ENCODE measurements around the gene ENTR1. TPM values are rescaled to one million over a fixed set of nuclear protein-coding genes. Genes with fewer than 3 reads are reported as not detected.

ENTR1 gene
- total RNA-seq, 4 donors from 2014 or later = 29.9 to 193 (median 50.2) TPM

DNA sequence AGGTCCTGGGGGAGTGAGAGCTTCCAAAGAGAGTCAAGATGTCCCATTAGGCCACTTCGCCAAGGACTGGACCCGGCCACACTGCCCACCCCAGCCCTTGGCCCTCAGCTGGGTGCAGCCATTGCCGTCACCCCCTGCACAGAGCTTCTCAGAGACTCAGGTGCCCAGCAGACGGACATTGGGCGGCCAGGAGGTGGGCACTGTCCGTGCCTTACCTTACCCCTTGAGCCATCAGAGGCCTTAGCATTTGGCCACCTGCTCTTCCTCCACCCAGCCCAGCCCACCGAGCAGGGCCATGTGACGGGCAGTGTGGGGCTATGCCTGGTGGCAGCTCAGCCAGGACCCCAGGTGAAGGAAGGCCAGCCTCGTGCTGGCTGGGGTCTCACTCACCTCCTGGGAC is 43.6 kb downstream of the ENTR1 start:
- Histone ChIP-seq H3K4me3 (no peak overlapping the region), H3K4me1 (peaks cover 3 to 17% (median 10%) of the 10 kb centered on the region in 4 donors), H3K36me3 (no peaks in the 10 kb centered on the region), H3K9me3 (peaks cover 0 to 10% (median 0%) of the 10 kb centered on the region in 4 donors), H3K27me3 (no peaks in the 10 kb centered on the region), H3K27ac (no peak overlapping the region)
- no peak for DNase-seq
- TF ChIP-seq, protein P1, sequence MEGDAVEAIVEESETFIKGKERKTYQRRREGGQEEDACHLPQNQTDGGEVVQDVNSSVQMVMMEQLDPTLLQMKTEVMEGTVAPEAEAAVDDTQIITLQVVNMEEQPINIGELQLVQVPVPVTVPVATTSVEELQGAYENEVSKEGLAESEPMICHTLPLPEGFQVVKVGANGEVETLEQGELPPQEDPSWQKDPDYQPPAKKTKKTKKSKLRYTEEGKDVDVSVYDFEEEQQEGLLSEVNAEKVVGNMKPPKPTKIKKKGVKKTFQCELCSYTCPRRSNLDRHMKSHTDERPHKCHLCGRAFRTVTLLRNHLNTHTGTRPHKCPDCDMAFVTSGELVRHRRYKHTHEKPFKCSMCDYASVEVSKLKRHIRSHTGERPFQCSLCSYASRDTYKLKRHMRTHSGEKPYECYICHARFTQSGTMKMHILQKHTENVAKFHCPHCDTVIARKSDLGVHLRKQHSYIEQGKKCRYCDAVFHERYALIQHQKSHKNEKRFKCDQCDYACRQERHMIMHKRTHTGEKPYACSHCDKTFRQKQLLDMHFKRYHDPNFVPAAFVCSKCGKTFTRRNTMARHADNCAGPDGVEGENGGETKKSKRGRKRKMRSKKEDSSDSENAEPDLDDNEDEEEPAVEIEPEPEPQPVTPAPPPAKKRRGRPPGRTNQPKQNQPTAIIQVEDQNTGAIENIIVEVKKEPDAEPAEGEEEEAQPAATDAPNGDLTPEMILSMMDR (IDR thresholded peaks at IDR 0.05) = no peak
- TF ChIP-seq POLR2A (IDR thresholded peaks at IDR 0.05) = no peak

DNA sequence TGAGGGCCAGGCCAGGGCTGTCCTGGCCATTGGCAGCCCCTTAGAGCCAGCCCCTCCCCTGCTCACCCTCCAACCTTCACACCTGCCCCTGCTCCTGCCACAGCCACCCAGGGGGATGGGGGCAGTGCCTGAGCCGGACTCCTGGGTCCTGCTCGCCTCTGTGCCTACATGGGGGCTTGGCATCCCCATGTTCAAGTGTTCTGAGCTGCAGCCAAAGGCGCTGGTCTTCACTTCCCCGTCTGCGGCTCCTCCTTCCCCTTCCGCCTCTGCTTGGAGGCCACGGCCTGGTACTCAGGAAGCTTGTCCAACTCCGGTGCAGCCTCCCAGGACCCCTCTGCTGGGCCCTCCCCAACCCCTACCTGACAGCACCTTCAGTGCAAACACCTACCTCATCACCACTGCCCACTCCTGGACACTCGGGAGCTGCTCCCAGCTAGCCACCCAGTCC is 44.6 kb downstream of the ENTR1 start:
- TF ChIP-seq, protein P1 (IDR thresholded peaks at IDR 0.05) = no peak
- TF ChIP-seq POLR2A (IDR thresholded peaks at IDR 0.05) = no peak
- no peaks in the 10 kb centered on the region for H3K36me3 ChIP-seq
- no peaks in the 10 kb centered on the region for H3K27me3 ChIP-seq
- no peak for DNase-seq
- peaks cover 3 to 25% (median 10%) of the 10 kb centered on the region in 4 donors for H3K4me1 ChIP-seq
- no peak overlapping the region for H3K4me3 ChIP-seq
- no peak overlapping the region for H3K27ac ChIP-seq
- peaks cover 0 to 10% (median 0%) of the 10 kb centered on the region in 4 donors for H3K9me3 ChIP-seq

DNA sequence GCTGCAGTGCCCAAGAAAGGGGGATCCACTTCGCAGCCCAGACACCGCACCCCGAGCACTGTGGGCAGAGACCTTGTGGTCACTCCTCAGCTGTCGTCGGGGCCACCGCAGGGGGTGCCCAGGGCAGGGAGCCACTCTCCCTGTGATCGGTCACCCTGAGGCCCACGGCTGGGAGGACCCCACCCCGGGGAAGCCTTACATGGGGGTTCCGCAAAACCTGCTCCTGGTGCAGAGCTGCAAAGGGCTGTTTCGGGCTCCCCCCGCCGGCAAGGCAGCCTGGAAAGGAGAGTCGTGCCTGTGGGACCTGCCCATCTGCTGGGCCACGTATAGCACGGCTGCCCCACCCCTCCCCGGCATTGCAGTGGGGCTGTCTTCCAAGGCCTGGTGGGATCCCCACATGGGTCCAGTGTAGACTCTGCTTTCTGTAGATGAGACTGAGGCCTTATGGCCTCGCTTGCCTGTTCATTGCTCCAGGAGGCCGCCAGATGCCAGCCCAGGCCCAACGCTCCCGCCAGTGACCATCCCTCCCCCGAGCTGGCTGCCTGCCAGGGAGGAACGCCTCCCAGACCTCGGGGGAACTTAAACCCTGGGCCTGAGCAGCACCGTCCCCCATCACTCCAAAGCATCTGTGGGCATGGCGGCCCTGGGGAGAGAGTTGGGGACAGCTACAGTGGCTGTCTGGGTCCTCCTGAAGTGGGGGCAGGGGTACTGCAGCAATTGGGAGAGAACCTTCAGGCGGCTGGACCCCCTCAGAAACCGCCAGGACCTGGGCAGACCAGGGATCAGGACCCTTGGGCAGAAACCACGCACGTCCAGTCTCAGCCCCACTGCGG is 45.3 kb downstream of the ENTR1 start:
- Histone ChIP-seq H3K36me3 (no peaks in the 10 kb centered on the region), H3K4me1 (peaks cover 3 to 25% (median 10%) of the 10 kb centered on the region in 4 donors), H3K4me3 (no peak overlapping the region), H3K27me3 (no peaks in the 10 kb centered on the region), H3K9me3 (peaks cover 0 to 10% (median 0%) of the 10 kb centered on the region in 4 donors), H3K27ac (no peak overlapping the region)
- TF ChIP-seq POLR2A (IDR thresholded peaks at IDR 0.05) = no peak
- no peak for DNase-seq

DNA sequence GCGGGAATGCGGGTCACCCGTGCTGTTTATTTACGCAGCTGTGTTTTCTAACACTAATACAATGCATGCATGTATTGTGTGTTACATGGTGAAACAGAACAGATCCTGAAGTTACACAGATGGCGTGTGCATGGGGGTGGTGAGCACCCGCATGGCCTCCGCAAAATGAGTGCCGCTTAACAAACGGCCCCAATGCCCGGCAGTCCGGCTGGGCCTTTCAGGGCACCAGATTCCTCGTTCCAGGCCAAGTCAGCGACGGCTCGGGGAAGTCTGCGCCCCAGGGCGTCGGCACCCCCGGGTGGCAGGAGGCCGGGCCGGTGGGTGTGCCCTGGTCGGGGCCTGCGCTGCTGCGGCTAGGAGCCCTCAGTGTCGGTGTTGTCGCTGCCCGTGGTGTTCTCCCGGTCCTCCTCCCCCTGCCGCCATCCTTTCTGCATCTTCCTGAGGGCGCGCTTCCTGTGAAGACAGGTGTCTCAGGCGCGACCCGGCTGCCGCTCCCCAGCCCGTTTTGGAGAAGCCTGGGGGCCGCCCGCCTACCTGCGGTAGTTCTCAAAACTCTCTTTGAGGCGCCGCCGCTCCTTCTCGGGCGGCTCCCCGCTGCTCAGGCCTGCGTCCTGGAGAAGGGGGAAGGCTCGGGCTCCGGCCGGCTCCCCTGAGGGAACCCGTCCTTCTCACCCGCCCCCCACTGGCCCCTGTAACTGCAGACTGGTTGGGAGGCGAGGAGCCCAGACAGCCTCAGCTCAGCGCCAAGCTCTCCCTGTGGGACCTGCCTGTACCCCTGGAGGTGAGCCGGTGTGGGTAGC is 46.3 kb downstream of the ENTR1 start:
- H3K27me3 ChIP-seq = no peaks in the 10 kb centered on the region
- peak overlapping the region in 3 of 4 donors; percentile 84 to 100 (median 93) for H3K4me3 ChIP-seq
- peak overlapping the region in 2 of 4 donors; percentile 96 to 98 for H3K27ac ChIP-seq
- TF ChIP-seq, protein P1 (IDR thresholded peaks at IDR 0.05) = no peak
- TF ChIP-seq POLR2A (IDR thresholded peaks at IDR 0.05) = no peak
- DNase-seq = no peak
- H3K9me3 ChIP-seq = peaks cover 0 to 10% (median 0%) of the 10 kb centered on the region in 4 donors
- H3K4me1 ChIP-seq = peaks cover 3 to 25% (median 10%) of the 10 kb centered on the region in 4 donors
- H3K36me3 ChIP-seq = no peaks in the 10 kb centered on the region

DNA sequence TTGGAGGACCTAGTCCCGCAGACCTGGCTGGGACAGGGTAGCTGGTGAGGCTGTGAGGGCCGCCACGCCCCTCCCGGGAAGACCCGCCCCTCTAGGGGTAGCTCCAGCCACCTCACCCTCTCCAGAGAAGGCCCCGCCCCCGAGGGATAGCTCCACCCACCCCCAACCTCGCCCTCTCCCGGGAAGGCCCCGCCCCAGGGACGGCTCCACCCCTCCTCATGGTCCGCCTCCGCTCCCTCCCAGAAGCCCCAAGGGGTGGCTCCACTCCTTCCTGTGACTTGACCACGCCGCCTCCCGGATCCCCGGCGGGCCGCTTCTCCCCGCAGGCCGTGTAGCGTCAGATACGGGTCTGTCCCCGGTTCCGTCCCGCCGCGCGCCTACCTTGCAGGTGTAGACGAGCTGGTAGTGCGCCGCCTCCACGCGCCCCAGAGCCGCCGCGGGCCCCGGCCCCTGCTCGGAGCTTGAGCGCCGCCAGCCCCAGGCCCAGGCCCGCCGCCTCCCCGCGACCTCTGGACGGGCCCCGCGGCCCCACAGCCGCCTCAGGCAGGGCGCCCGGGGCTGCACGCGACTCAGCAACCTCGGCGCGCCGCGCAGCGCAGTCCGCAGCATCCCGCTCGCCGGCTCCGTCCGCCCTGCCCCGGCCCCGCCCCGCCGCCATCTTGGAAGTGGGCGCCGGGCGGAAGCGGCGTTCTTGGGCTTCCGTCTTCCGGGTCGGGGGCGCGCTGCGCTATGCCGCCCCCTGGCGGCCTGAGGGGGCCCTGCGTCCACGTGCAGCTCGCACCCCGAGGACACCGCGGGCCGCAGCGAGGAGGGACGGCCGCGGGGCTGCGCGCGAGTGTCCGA is 47.1 kb downstream of the ENTR1 start, which contains the start of gene DNLZ:
DNLZ (minus strand) TSS at position 639 of the 843 bp plus-strand sequence; CDS start at position 609, 30 bp downstream.
- Histone ChIP-seq H3K4me1 (peaks cover 3 to 25% (median 10%) of the 10 kb centered on the region in 4 donors), H3K36me3 (no peaks in the 10 kb centered on the region), H3K27me3 (no peaks in the 10 kb centered on the region), H3K4me3 (peak within 1 kb of the TSS; percentile 81 to 100 (median 88)), H3K27ac (peak within 1 kb of the TSS; percentile 90 to 98 (median 94)), H3K9me3 (peaks cover 0 to 10% (median 0%) of the 10 kb centered on the region in 4 donors)
- DNase-seq = peak; percentile 96 to 99 (median 98)
- TF ChIP-seq, protein P1 (IDR thresholded peaks at IDR 0.05) = peak; percentile 98 to 99 (median 99)
- peak; percentile 68 to 69 for TF ChIP-seq POLR2A (IDR thresholded peaks at IDR 0.05)
